IMR-90 (cell line): ENCODE data around the gene KANK3. TPM values are rescaled to one million over a fixed set of nuclear protein-coding genes. Genes with fewer than 3 reads are reported as not detected.
"Not testable (repeated sequence)": the region's sequence is repeated elsewhere in the genome, so short reads cannot be mapped to it uniquely, and the experiment has no call there.

ENCODE experiments used
- ATAC-seq: fragments of 200-7000 bp; cut with Tn5 transposase; 2 replicates; pipeline ENCODE4 v1.9.1; 2020; ENCODE audit warnings: low read depth, mild to moderate bottlenecking, moderate library complexity
- BruUV-seq: library from RNA; stranded (reverse); fragments of 400-500 nt; replicated peaks from 2 replicates; lab custom pipeline; 2021; lab: Mats Ljungman, UMichigan
- CTCF ChIA-PET: fragments of 300-600 bp; formaldehyde crosslinking; extraction: SDS; loops from one replicate; lab custom pipeline; 2021; ENCODE audit warnings: antibody characterized with exemption; lab: Yijun Ruan, JAX
- POLR2A ChIA-PET: fragments of 300-600 bp; sonication (Branson Sonifier 250); formaldehyde crosslinking; loops from one replicate; lab custom pipeline; 2022; ENCODE audit warnings: antibody characterized with exemption; ENCODE audit not compliant: unreplicated experiment; lab: Charles Lee
- DNase-seq: peaks from one replicate; pipeline ENCODE4 v3.0.0; 2013
- H2AFZ ChIP-seq: replicated peaks from 2 replicates; pipeline ENCODE3; 2013; ENCODE audit warnings: low read length, mild to moderate bottlenecking; ENCODE audit not compliant: poor library complexity
- H2AK5ac ChIP-seq: 2 replicates; pipeline ENCODE4 v1.6.1; 2013; ENCODE audit warnings: low read depth, low read length, inconsistent platforms
- H2AK9ac ChIP-seq: replicated peaks from 2 replicates; pipeline ENCODE3; 2013; ENCODE audit warnings: mild to moderate bottlenecking, low read depth, low read length, moderate library complexity; ENCODE audit not compliant: poor library complexity
- H2BK120ac ChIP-seq: 2 replicates; pipeline ENCODE4 v1.6.1; 2013; ENCODE audit warnings: low read depth, low read length, inconsistent platforms
- H2BK15ac ChIP-seq: 3 replicates; pipeline ENCODE4 v1.6.1; 2013; ENCODE audit warnings: low read depth, low read length, inconsistent platforms
- H2BK20ac ChIP-seq: 2 replicates; pipeline ENCODE4 v1.6.1; 2013; ENCODE audit warnings: low read depth, mild to moderate bottlenecking, inconsistent platforms, low read length, moderate library complexity
- H2BK5ac ChIP-seq: 2 replicates; pipeline ENCODE4 v1.6.1; 2013; ENCODE audit warnings: mild to moderate bottlenecking, low read depth, low read length, inconsistent platforms; ENCODE audit not compliant: poor library complexity, severe bottlenecking
- H3K14ac ChIP-seq: replicated peaks from 2 replicates; pipeline ENCODE4 v1.6.1; 2013; ENCODE audit warnings: low read depth, low read length, inconsistent platforms
- H3K18ac ChIP-seq: 2 replicates; pipeline ENCODE4 v1.6.1; 2013; ENCODE audit warnings: low read depth, low read length, control low read depth
- H3K23ac ChIP-seq: 2 replicates; pipeline ENCODE4 v1.6.1; 2013; ENCODE audit warnings: low read depth, low read length, inconsistent platforms
- H3K27ac ChIP-seq: 2 replicates; pipeline ENCODE4 v1.5.1; 2013; ENCODE audit warnings: mild to moderate bottlenecking, control low read depth, low read length; ENCODE audit not compliant: insufficient read depth
- H3K27me3 ChIP-seq: 2 replicates; pipeline ENCODE4 v1.6.1; 2013; ENCODE audit warnings: low read length; ENCODE audit not compliant: control insufficient read depth, insufficient read depth
- H3K36me3 ChIP-seq: 2 replicates; pipeline ENCODE4 v1.6.1; 2013; ENCODE audit warnings: low read length, mixed read lengths; ENCODE audit not compliant: control insufficient read depth, insufficient read depth
- H3K4ac ChIP-seq: 2 replicates; pipeline ENCODE4 v1.6.1; 2013; ENCODE audit warnings: low read depth, low read length, inconsistent platforms
- H3K4me1 ChIP-seq: 2 replicates; pipeline ENCODE4 v1.6.1; 2013; ENCODE audit warnings: low read length, mixed read lengths; ENCODE audit not compliant: control insufficient read depth, insufficient read depth
- H3K4me2 ChIP-seq: 2 replicates; pipeline ENCODE4 v1.6.1; 2013; ENCODE audit warnings: low read depth, mild to moderate bottlenecking, control low read depth, low read length, moderate library complexity
- H3K4me3 ChIP-seq: 2 replicates; pipeline ENCODE4 v1.5.1; 2013; ENCODE audit warnings: low read depth, mild to moderate bottlenecking, control low read depth, low read length, moderate library complexity; ENCODE audit not compliant: insufficient read depth
- H3K56ac ChIP-seq: 2 replicates; pipeline ENCODE4 v1.6.1; 2013; ENCODE audit warnings: low read length, inconsistent platforms; ENCODE audit not compliant: insufficient read depth; ENCODE audit errors: extremely low read depth
- H3K79me1 ChIP-seq, 2 experiments: 2 replicates each; pipeline ENCODE4 v1.6.1; 2013; ENCODE audit warnings: low read length in 2 of 2, inconsistent platforms in 1 of 2, low read depth in 1 of 2
- H3K9ac ChIP-seq: 2 replicates; pipeline ENCODE4 v1.6.1; 2013; ENCODE audit warnings: low read depth, low read length, control low read depth
- H3K9me1 ChIP-seq: 2 replicates; pipeline ENCODE4 v1.6.1; 2013; ENCODE audit warnings: low read length, inconsistent platforms; ENCODE audit not compliant: insufficient read depth
- H3K9me3 ChIP-seq: 2 replicates; pipeline ENCODE4 v1.6.1; 2013; ENCODE audit warnings: low read length; ENCODE audit not compliant: control insufficient read depth, insufficient read depth
- H4K20me1 ChIP-seq: 2 replicates; pipeline ENCODE4 v1.6.1; 2013; ENCODE audit warnings: low read length, inconsistent platforms; ENCODE audit not compliant: insufficient read depth
- H4K5ac ChIP-seq: 2 replicates; pipeline ENCODE4 v1.6.1; 2013; ENCODE audit warnings: mild to moderate bottlenecking, low read depth, low read length, control low read depth
- H4K8ac ChIP-seq, 2 experiments: 2 replicates each; pipeline ENCODE4 v1.6.1; 2013; ENCODE audit warnings: low read depth in 2 of 2, low read length in 2 of 2, control low read depth in 1 of 2, inconsistent platforms in 1 of 2
- H4K91ac ChIP-seq: 2 replicates; pipeline ENCODE4 v1.6.1; 2013; ENCODE audit warnings: low read depth, low read length, inconsistent platforms; ENCODE audit not compliant: insufficient read depth
- WGBS, 2 experiments: methylation state at CpG; one replicate each; pipeline versions ENCODE4 v1.1.5 to v1.1.7; 2013; ENCODE audit warnings: missing lambda C conversion rate in 2 of 2; ENCODE audit not compliant: insufficient read length in 1 of 2; ENCODE audit errors: extremely low coverage in 2 of 2; 5-methylcytosine and 5-hydroxymethylcytosine counted together
- dilution Hi-C: fragments of 300-500 bp; cut with HindIII; formaldehyde crosslinking; loops from one replicate; pipeline ENCODE4 v1.14.3; 2018; ENCODE audit warnings: low sequenced_read_pairs; ENCODE audit not compliant: unreplicated experiment
- in situ Hi-C: fragments of 300-500 bp; cut with MboI; formaldehyde crosslinking; loops from 3 replicates; pipeline ENCODE4 v1.14.3; 2019; ENCODE audit warnings: low sequenced_read_pairs, inconsistent platforms, mixed read lengths
- intact Hi-C: fragments of 100-400 bp; cut with micrococcal nuclease; formaldehyde crosslinking; loops from 2 replicates; pipeline ENCODE4 v1.10.0; 2022
- polyA plus RNA-seq, 3 experiments: library from polyadenylated mRNA; depleted of rRNA; stranded (reverse); fragments of >200 nt; gene quantifications; 2 replicates each; pipeline ENCODE4 v1.2.3, GENCODE V29; 2012; ENCODE audit warnings: low replicate concordance in 1 of 3
- total RNA-seq: library from RNA; depleted of rRNA; stranded (reverse); fragments of >200 nt; gene quantifications from 2 replicates; pipeline ENCODE4 v1.2.3, GENCODE V29; 2012

KANK3 gene
- total and polyA plus RNA-seq, 2 of the 4 experiments (the other 2 are of a cell fraction), result 0.07 TPM; not detected in 1

- CTCF ChIA-PET, H3K18ac ChIP-seq, H3K14ac ChIP-seq, H4K91ac ChIP-seq, H4K20me1 ChIP-seq, intact Hi-C loops, POLR2A ChIA-PET, H3K27ac ChIP-seq, H2AK9ac ChIP-seq, H2BK20ac ChIP-seq, in situ Hi-C loops, H2BK120ac ChIP-seq, H3K4ac ChIP-seq, H3K4me1 ChIP-seq, H4K8ac ChIP-seq, H2AFZ ChIP-seq, H3K27me3 ChIP-seq, BruUV-seq, H2BK5ac ChIP-seq, H3K56ac ChIP-seq, H3K4me3 ChIP-seq, H2BK15ac ChIP-seq, DNase-seq, H3K23ac ChIP-seq, H2AK5ac ChIP-seq, H3K4me2 ChIP-seq, H3K79me1 ChIP-seq, dilution Hi-C loops, H3K9me3 ChIP-seq, H3K9ac ChIP-seq, H3K9me1 ChIP-seq, ATAC-seq, H4K5ac ChIP-seq: not testable (repeated sequence)
- peaks cover 13% of the 10 kb centered on the region for H3K36me3 ChIP-seq
- WGBS, 2 experiments, result 93% methylated on average over 2 of the region's 10 CpGs; no CpG with 5 or more reads in 1 of the 2 experiments
These were observed 33.4 kb upstream of the KANK3 start for GRCh38 chr19:8376373-8376974.

- dilution Hi-C loops, H2AK9ac ChIP-seq, H2BK20ac ChIP-seq, H2AK5ac ChIP-seq, H4K20me1 ChIP-seq, H3K27me3 ChIP-seq, POLR2A ChIA-PET, H3K27ac ChIP-seq, H3K14ac ChIP-seq, H3K56ac ChIP-seq, CTCF ChIA-PET, H4K91ac ChIP-seq, H4K5ac ChIP-seq, DNase-seq, H3K9me1 ChIP-seq, H2BK5ac ChIP-seq, H3K9ac ChIP-seq, H4K8ac ChIP-seq, ATAC-seq, H2BK15ac ChIP-seq, in situ Hi-C loops, H2AFZ ChIP-seq, intact Hi-C loops, H3K4me2 ChIP-seq, H3K4me3 ChIP-seq, H2BK120ac ChIP-seq, H3K4me1 ChIP-seq, H3K79me1 ChIP-seq, H3K9me3 ChIP-seq, H3K18ac ChIP-seq, H3K4ac ChIP-seq, H3K23ac ChIP-seq, BruUV-seq: not testable (repeated sequence)
- 96% methylated on average over 20 of the region's 32 CpGs; no CpG with 5 or more reads in 1 of the 2 experiments for WGBS, 2 experiments
- peaks cover 18% of the 10 kb centered on the region for H3K36me3 ChIP-seq
These were observed 32.7 kb upstream of the KANK3 start for GRCh38 chr19:8375766-8376165.
